Skeletal muscle satellite cell (primary cell): ENCODE measurements around the gene IMPG2.
A peak's percentile ranks its signal among the peaks of the same experiment; 100 is the strongest.
"Not testable (repeated sequence)": the region's sequence is repeated elsewhere in the genome, so short reads cannot be mapped to it uniquely, and the experiment has no call there.

Source experiments
- H3K27me3 ChIP-seq: 2 replicates; pipeline ENCODE4 v1.7.0; 2013; ENCODE audit warnings: low read length; ENCODE audit not compliant: control insufficient read depth, insufficient read depth
- H3K36me3 ChIP-seq: 2 replicates; pipeline ENCODE4 v1.7.0; 2013; ENCODE audit warnings: mild to moderate bottlenecking, control low read depth, low read length; ENCODE audit not compliant: insufficient read depth
- H3K4me1 ChIP-seq: 2 replicates; pipeline ENCODE4 v1.7.0; 2013; ENCODE audit warnings: low read length; ENCODE audit not compliant: control insufficient read depth, insufficient read depth
- H3K4me2 ChIP-seq: 2 replicates; pipeline ENCODE4 v1.7.0; 2013; ENCODE audit warnings: mild to moderate bottlenecking, low read length
- H3K4me3 ChIP-seq: 2 replicates; pipeline ENCODE4 v1.7.0; 2013; ENCODE audit warnings: low read length
- H3K9ac ChIP-seq: 2 replicates; pipeline ENCODE4 v1.7.0; 2013; ENCODE audit warnings: mild to moderate bottlenecking, low read depth, low read length, moderate library complexity
- H3K9me3 ChIP-seq: replicated peaks from 2 replicates; pipeline ENCODE4 v1.7.0; 2013; ENCODE audit warnings: mild to moderate bottlenecking, control low read depth, low read length

IMPG2 gene

GRCh38 chr3:101308147-101308772, 12.1 kb downstream of the IMPG2 start:
- not testable (repeated sequence) for H3K27me3 ChIP-seq, H3K9ac ChIP-seq, H3K4me3 ChIP-seq, H3K4me2 ChIP-seq, H3K9me3 ChIP-seq, H3K36me3 ChIP-seq
- peaks cover 18% of the 10 kb centered on the region for H3K4me1 ChIP-seq

DNA sequence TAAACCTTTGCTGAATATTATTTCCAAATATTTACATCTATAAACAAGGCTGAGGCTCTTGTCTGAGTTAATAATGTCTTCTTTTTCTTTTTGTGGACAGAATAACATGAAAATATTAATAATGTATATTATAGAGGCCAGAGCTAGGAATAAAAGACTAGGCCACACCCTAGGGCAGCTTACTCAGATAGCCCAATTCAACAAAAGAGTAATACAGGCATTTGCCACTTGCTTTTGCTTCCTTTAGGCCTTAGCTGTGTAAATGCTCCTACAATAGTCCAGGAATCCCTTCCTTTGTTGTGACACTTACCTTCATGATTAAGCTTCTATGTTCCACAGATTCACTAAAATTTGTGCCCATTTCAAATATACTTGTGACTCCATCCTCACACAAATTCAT, 16.5 kb downstream of the IMPG2 start:
- no peaks in the 10 kb centered on the region for H3K36me3 ChIP-seq
- no peaks in the 10 kb centered on the region for H3K27me3 ChIP-seq

GRCh38 chr3:101303089-101303731, 17.2 kb downstream of the IMPG2 start:
- Histone ChIP-seq H3K9ac (no peak overlapping the region), H3K36me3 (no peaks in the 10 kb centered on the region), H3K4me1 (peaks cover 5% of the 10 kb centered on the region), H3K9me3 (no peaks in the 10 kb centered on the region), H3K4me3 (no peak overlapping the region), H3K27me3 (no peaks in the 10 kb centered on the region), H3K4me2 (peak overlapping the region; percentile 5)

More for the DNA sequence above, 16.5 kb downstream of the IMPG2 start:
- Histone ChIP-seq H3K4me2 (no peak overlapping the region), H3K4me1 (peaks cover 5% of the 10 kb centered on the region), H3K9me3 (no peaks in the 10 kb centered on the region), H3K4me3 (no peak overlapping the region), H3K9ac (no peak overlapping the region)

DNA sequence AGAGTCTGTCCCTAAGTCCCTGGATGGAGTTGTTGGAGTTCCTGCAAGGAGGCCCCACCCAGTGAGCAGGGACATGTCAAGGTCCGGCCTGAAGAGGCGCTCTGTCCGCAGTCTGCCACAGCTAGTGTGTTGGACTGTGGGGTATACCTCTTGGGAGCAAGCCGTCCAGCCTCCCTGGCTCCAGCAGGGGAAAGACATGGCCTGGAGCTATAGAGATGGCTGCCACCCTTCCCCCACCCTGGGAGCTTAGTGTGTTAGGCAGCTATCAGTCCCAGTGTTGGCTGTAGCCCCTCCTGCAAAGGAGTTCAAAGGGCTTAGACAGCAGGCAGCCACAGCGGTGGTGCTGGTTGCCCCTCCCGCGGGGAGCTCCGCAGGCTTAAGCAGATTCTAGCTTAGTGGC, 20.3 kb downstream of the IMPG2 start:
- Histone ChIP-seq H3K27me3 (no peaks in the 10 kb centered on the region), H3K9ac (no peak overlapping the region), H3K36me3 (no peaks in the 10 kb centered on the region), H3K4me2 (no peak overlapping the region), H3K9me3 (no peaks in the 10 kb centered on the region), H3K4me3 (no peak overlapping the region), H3K4me1 (peaks cover 5% of the 10 kb centered on the region)

- Histone ChIP-seq H3K4me2 (no peak overlapping the region), H3K27me3 (no peaks in the 10 kb centered on the region), H3K9ac (no peak overlapping the region), H3K4me1 (peaks cover 2% of the 10 kb centered on the region), H3K9me3 (no peaks in the 10 kb centered on the region), H3K36me3 (no peaks in the 10 kb centered on the region), H3K4me3 (no peak overlapping the region)
Observed at GRCh38 chr3:101292027-101292426, 28.3 kb downstream of the IMPG2 start.

DNA sequence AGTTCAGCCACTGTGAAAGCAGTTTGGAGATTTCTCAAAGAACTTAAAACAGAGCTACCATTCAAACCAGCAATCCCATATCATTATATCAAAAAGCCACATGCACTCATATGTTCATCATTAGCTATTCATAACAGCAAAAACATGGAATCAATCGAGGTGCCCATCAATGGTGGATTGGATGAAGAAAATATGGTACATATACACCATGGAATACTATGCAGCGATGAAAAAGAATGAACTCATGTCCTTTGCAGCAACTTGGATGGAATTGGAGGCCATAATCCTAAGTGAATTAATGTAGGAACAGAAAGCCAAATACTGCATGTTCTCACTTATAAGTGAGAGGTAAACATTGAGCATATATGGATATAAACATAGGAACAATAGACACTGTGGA, 32.1 kb downstream of the IMPG2 start:
- Histone ChIP-seq H3K36me3 (no peaks in the 10 kb centered on the region), H3K4me3 (no peak overlapping the region), H3K9me3 (no peaks in the 10 kb centered on the region), H3K4me2 (no peak overlapping the region), H3K27me3 (no peaks in the 10 kb centered on the region), H3K9ac (no peak overlapping the region), H3K4me1 (peaks cover 2% of the 10 kb centered on the region)

- Histone ChIP-seq H3K4me2 (no peak overlapping the region), H3K27me3 (no peaks in the 10 kb centered on the region), H3K4me1 (peaks cover 4% of the 10 kb centered on the region), H3K4me3 (no peak overlapping the region), H3K9me3 (no peaks in the 10 kb centered on the region), H3K36me3 (no peaks in the 10 kb centered on the region), H3K9ac (no peak overlapping the region)
Observed at GRCh38 chr3:101284757-101285156, 35.6 kb downstream of the IMPG2 start.

DNA sequence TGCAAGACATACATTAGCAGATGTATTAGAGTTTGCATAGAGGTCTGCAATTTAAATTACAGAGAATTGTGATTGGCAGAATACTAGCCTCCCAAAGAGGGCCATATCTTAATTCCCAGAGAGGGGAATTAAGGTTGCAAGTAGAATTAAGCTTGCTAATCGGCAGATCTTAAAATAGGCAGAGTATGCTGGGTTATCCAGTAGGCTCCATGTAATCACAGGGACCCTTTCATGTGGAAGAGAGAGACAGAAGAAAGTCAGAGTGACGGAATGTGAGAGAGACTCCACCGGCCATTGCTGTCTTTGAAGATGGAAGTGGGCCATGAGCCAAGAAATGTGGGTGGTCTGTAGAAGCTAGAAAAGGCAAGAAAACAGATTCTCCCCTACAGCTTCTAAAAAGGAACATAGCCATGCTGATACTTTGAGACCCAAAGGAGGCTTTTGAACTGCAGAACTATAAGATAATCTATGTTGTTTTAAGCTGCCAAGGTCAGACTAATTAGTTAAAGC, 38.8 kb downstream of the IMPG2 start:
- H3K4me3 ChIP-seq, result no peak overlapping the region
- no peaks in the 10 kb centered on the region for H3K9me3 ChIP-seq
- no peak overlapping the region for H3K9ac ChIP-seq
- H3K4me1 ChIP-seq, result peaks cover 13% of the 10 kb centered on the region
- no peaks in the 10 kb centered on the region for H3K36me3 ChIP-seq
- H3K27me3 ChIP-seq, result no peaks in the 10 kb centered on the region
- H3K4me2 ChIP-seq, result no peak overlapping the region

DNA sequence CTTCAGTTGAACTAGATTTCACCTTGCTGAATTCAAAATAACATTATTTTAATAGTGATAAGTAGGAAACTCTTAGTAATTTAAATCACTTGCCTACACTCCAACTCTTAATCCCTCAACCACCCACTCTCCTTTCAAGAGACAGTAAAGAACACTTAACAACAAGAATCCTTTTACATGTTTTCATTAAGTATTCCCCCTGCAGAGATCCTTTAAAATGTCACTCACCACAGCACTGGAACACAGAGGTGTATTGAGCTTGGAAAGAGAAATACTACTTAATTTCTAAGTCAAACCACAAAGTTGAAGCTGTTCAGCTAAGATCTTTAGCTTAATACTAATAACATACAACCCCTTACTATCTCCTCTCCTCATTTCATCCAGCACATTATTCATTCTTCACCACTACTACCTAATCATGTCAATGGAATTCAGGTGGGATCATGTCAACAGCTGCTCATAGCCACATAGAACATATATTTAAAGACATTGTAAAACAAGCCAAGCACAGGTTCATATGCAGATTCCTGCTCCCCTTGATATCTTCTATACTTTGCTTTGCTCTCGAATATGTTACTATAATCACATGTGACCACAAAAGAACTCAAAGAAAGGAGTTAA, 40.5 kb downstream of the IMPG2 start:
- Histone ChIP-seq H3K9ac (no peak overlapping the region), H3K4me1 (peaks cover 13% of the 10 kb centered on the region), H3K4me2 (no peak overlapping the region), H3K4me3 (no peak overlapping the region), H3K9me3 (no peaks in the 10 kb centered on the region), H3K36me3 (no peaks in the 10 kb centered on the region), H3K27me3 (no peaks in the 10 kb centered on the region)

- Histone ChIP-seq H3K27me3 (no peaks in the 10 kb centered on the region), H3K4me3 (no peak overlapping the region), H3K4me2 (no peak overlapping the region), H3K36me3 (no peaks in the 10 kb centered on the region), H3K9me3 (no peaks in the 10 kb centered on the region), H3K4me1 (peaks cover 13% of the 10 kb centered on the region), H3K9ac (no peak overlapping the region)
Observed at GRCh38 chr3:101279162-101279561, 41.2 kb downstream of the IMPG2 start.

GRCh38 chr3:101278727-101279126, 41.6 kb downstream of the IMPG2 start:
- no peak overlapping the region for H3K4me2 ChIP-seq
- H3K9me3 ChIP-seq, result no peaks in the 10 kb centered on the region
- peaks cover 13% of the 10 kb centered on the region for H3K4me1 ChIP-seq
- H3K27me3 ChIP-seq, result no peaks in the 10 kb centered on the region
- H3K4me3 ChIP-seq, result no peak overlapping the region
- no peak overlapping the region for H3K9ac ChIP-seq
- no peaks in the 10 kb centered on the region for H3K36me3 ChIP-seq
